Dermis microvascular lymphatic vessel endothelial cell (primary cell): Measurements from ENCODE around the gene PPOX. TPM values are rescaled to one million over a fixed set of nuclear protein-coding genes. Genes with fewer than 3 reads are reported as not detected.

Experiments used
- DNase-seq, 2 donors: peaks; one replicate each; pipeline versions ENCODE4 v3.0.0 to v3.0.0-alpha.2; 2010; ENCODE audit warnings: low read depth in 2 of 2
- total RNA-seq: library from RNA; depleted of rRNA; stranded (reverse); fragments of >200 nt; gene quantifications from 2 replicates; pipeline ENCODE4 v1.2.1, GENCODE V29; 2014

The PPOX gene
- total RNA-seq, 1 donor from 2014 or later: 13.0 TPM

GRCh38 chr1:161175771-161176453 is 9.7 kb downstream of the PPOX start:
- no peak for DNase-seq

GRCh38 chr1:161176468-161177111 is 10.4 kb downstream of the PPOX start:
- DNase-seq: no peak

- peak in 1 of 2 donors; percentile 80 for DNase-seq
These were observed 11.1 kb downstream of the PPOX start, which contains the start of gene B4GALT3 for GRCh38 chr1:161177112-161177935. B4GALT3 (minus strand) TSS chr1:161177507; CDS start chr1:161176060, 1,447 bp downstream.

GRCh38 chr1:161177936-161178244 is 11.7 kb downstream of the PPOX start:
- no peak for DNase-seq

- no peak for DNase-seq
These were observed 13.5 kb downstream of the PPOX start for GRCh38 chr1:161179698-161180097.

- DNase-seq: peak in 1 of 2 donors; percentile 25
These were observed 14.4 kb downstream of the PPOX start for GRCh38 chr1:161180639-161181038.

GRCh38 chr1:161182214-161182613 is 16.0 kb downstream of the PPOX start:
- peak in 1 of 2 donors; percentile 42 for DNase-seq

- peak; percentile 90 to 96 for DNase-seq
These were observed 19.1 kb downstream of the PPOX start for GRCh38 chr1:161185282-161185682.

- DNase-seq: no peak
These were observed 19.6 kb downstream of the PPOX start for GRCh38 chr1:161185732-161186311.

GRCh38 chr1:161187311-161187710 is 21.1 kb downstream of the PPOX start:
- DNase-seq: no peak

GRCh38 chr1:161188381-161188780 is 22.2 kb downstream of the PPOX start:
- no peak for DNase-seq

GRCh38 chr1:161189036-161189435 is 22.8 kb downstream of the PPOX start:
- no peak for DNase-seq

GRCh38 chr1:161190962-161191521 is 24.8 kb downstream of the PPOX start:
- DNase-seq: no peak

GRCh38 chr1:161191971-161192370 is 25.7 kb downstream of the PPOX start:
- no peak for DNase-seq

- DNase-seq: peak; percentile 48 to 79
These were observed 26.5 kb downstream of the PPOX start for GRCh38 chr1:161192476-161193465.

- DNase-seq: peak in 1 of 2 donors; percentile 55
These were observed 27.5 kb downstream of the PPOX start for GRCh38 chr1:161193561-161194235.

GRCh38 chr1:161195171-161195570 is 28.9 kb downstream of the PPOX start:
- DNase-seq: no peak

- no peak for DNase-seq
These were observed 29.9 kb downstream of the PPOX start for GRCh38 chr1:161196111-161196510.

GRCh38 chr1:161196521-161197451 is 30.6 kb downstream of the PPOX start:
- DNase-seq: peak in 1 of 2 donors; percentile 32
